Glutamatergic neuron (in vitro differentiated cells): ENCODE results near the gene KIF20B. TPM values are rescaled to one million over a fixed set of nuclear protein-coding genes. Genes with fewer than 3 reads are reported as not detected.

Source experiments
- DNase-seq: peaks from one replicate; pipeline ENCODE4 v3.0.0; 2022
- H3K27ac Mint-ChIP-seq: one replicate; pipeline ENCODE4 v1.8.0; 2020; ENCODE audit warnings: mild to moderate bottlenecking, mixed read lengths, inconsistent platforms; ENCODE audit not compliant: unreplicated experiment
- H3K27me3 Mint-ChIP-seq: one replicate; pipeline ENCODE4 v1.8.0; 2020; ENCODE audit warnings: mild to moderate bottlenecking, moderate library complexity, mixed read lengths, inconsistent platforms; ENCODE audit not compliant: unreplicated experiment
- H3K36me3 Mint-ChIP-seq: one replicate; pipeline ENCODE4 v1.8.0; 2020; ENCODE audit warnings: mild to moderate bottlenecking, mixed read lengths, inconsistent platforms; ENCODE audit not compliant: unreplicated experiment
- H3K4me1 Mint-ChIP-seq: one replicate; pipeline ENCODE4 v1.8.0; 2020; ENCODE audit warnings: mild to moderate bottlenecking, low read depth, mixed read lengths, inconsistent platforms; ENCODE audit not compliant: unreplicated experiment
- H3K4me3 Mint-ChIP-seq: one replicate; pipeline ENCODE4 v1.8.0; 2020; ENCODE audit warnings: mild to moderate bottlenecking, mixed read lengths, inconsistent platforms; ENCODE audit not compliant: unreplicated experiment
- H3K9me3 Mint-ChIP-seq: one replicate; pipeline ENCODE4 v1.8.0; 2020; ENCODE audit warnings: mild to moderate bottlenecking, moderate library complexity, mixed read lengths, inconsistent platforms; ENCODE audit not compliant: unreplicated experiment
- CTCF ChIP-seq: fragments of 200-600 bp; sonication (generic); IDR thresholded peaks from one replicate; pipeline ENCODE4 v1.5.0; 2021; ENCODE audit not compliant: partially characterized antibody, unreplicated experiment
- total RNA-seq: library from RNA; stranded (reverse); fragmentation: NEBNext Ultra II Directional; extraction: Animal tissue kit (Norgen Biotek cat#: 25700); gene quantifications from one replicate; pipeline ENCODE4 v1.2.1, GENCODE V29; 2021; ENCODE audit not compliant: unreplicated experiment

The KIF20B gene
- total RNA-seq, 1 donor from 2014 or later, result 10.7 TPM

GRCh38 chr10:89653410-89653869 lies 48.0 kb upstream of the KIF20B start:
- no peaks in the 10 kb centered on the region for H3K27me3 Mint-ChIP-seq
- H3K4me1 Mint-ChIP-seq, result no peaks in the 10 kb centered on the region
- DNase-seq, result no peak
- H3K27ac Mint-ChIP-seq, result no peak overlapping the region
- no peak overlapping the region for H3K4me3 Mint-ChIP-seq
- TF ChIP-seq CTCF, result no peak
- H3K9me3 Mint-ChIP-seq, result peaks cover 6% of the 10 kb centered on the region
- peaks cover 10% of the 10 kb centered on the region for H3K36me3 Mint-ChIP-seq

- Mint-ChIP-seq H3K27ac (no peak overlapping the region), H3K36me3 (peaks cover 10% of the 10 kb centered on the region), H3K9me3 (peaks cover 6% of the 10 kb centered on the region), H3K27me3 (no peaks in the 10 kb centered on the region), H3K4me3 (no peak overlapping the region), H3K4me1 (no peaks in the 10 kb centered on the region)
- TF ChIP-seq CTCF, result no peak
- DNase-seq, result no peak
Observed at GRCh38 chr10:89655722-89656121, 45.7 kb upstream of the KIF20B start.

GRCh38 chr10:89657302-89657701 lies 44.1 kb upstream of the KIF20B start:
- Mint-ChIP-seq H3K9me3 (peaks cover 6% of the 10 kb centered on the region), H3K4me3 (no peak overlapping the region), H3K27ac (no peak overlapping the region), H3K36me3 (peaks cover 10% of the 10 kb centered on the region), H3K4me1 (no peaks in the 10 kb centered on the region), H3K27me3 (no peaks in the 10 kb centered on the region)
- no peak for DNase-seq
- TF ChIP-seq CTCF, result no peak

GRCh38 chr10:89659143-89660131 lies 42.0 kb upstream of the KIF20B start:
- Mint-ChIP-seq H3K27ac (no peak overlapping the region), H3K36me3 (peaks cover 9% of the 10 kb centered on the region), H3K4me3 (no peak overlapping the region), H3K27me3 (no peaks in the 10 kb centered on the region), H3K4me1 (no peaks in the 10 kb centered on the region), H3K9me3 (no peaks in the 10 kb centered on the region)
- no peak for DNase-seq
- TF ChIP-seq CTCF, result no peak

GRCh38 chr10:89662596-89662995 lies 38.8 kb upstream of the KIF20B start:
- Mint-ChIP-seq H3K27me3 (no peaks in the 10 kb centered on the region), H3K9me3 (no peaks in the 10 kb centered on the region), H3K4me3 (no peak overlapping the region), H3K27ac (no peak overlapping the region), H3K36me3 (no peaks in the 10 kb centered on the region), H3K4me1 (no peaks in the 10 kb centered on the region)
- no peak for TF ChIP-seq CTCF
- DNase-seq, result no peak
